Neuronal stem cell (in vitro differentiated cells): ENCODE measurements around the gene PCSK2.

ENCODE experiments used
- DNase-seq: peaks from one replicate; pipeline ENCODE4 v3.0.0-alpha.2; 2013; ENCODE audit warnings: low spot score
- H2AFZ ChIP-seq: one replicate; pipeline ENCODE4 v1.6.1; 2013; ENCODE audit warnings: mild to moderate bottlenecking, low read length, inconsistent platforms
- H2AK5ac ChIP-seq: 2 replicates; pipeline ENCODE4 v1.6.1; 2013; ENCODE audit warnings: low read depth, mild to moderate bottlenecking, inconsistent platforms, low read length, moderate library complexity, mixed read lengths
- H2BK120ac ChIP-seq: 2 replicates; pipeline ENCODE4 v1.6.1; 2013; ENCODE audit warnings: low read depth, mild to moderate bottlenecking, inconsistent platforms, low read length, moderate library complexity, mixed read lengths
- H2BK12ac ChIP-seq: one replicate; pipeline ENCODE4 v1.6.1; 2013; ENCODE audit warnings: low read length, inconsistent platforms
- H2BK15ac ChIP-seq: 2 replicates; pipeline ENCODE4 v1.6.1; 2013; ENCODE audit warnings: mild to moderate bottlenecking, low read length, inconsistent platforms, mixed read lengths
- H2BK5ac ChIP-seq: one replicate; pipeline ENCODE4 v1.6.1; 2013; ENCODE audit warnings: inconsistent platforms, mild to moderate bottlenecking, low read length, moderate library complexity
- H3K14ac ChIP-seq: one replicate; pipeline ENCODE4 v1.6.1; 2013; ENCODE audit warnings: low read length, inconsistent platforms
- H3K18ac ChIP-seq: 2 replicates; pipeline ENCODE4 v1.6.1; 2013; ENCODE audit warnings: low read length, inconsistent platforms
- H3K23ac ChIP-seq: 2 replicates; pipeline ENCODE4 v1.6.1; 2013; ENCODE audit warnings: low read depth, mild to moderate bottlenecking, mixed read lengths, low read length, inconsistent platforms; ENCODE audit not compliant: poor library complexity
- H3K27ac ChIP-seq: replicated peaks from 3 replicates; pipeline ENCODE4 v1.5.1; 2013; ENCODE audit warnings: low read length, inconsistent platforms
- H3K27me3 ChIP-seq, 3 experiments: 2 replicates each; pipeline ENCODE4 v1.6.1; 2013; ENCODE audit warnings: low read length in 3 of 3, mild to moderate bottlenecking in 2 of 3, inconsistent platforms in 1 of 3, low read depth in 1 of 3, mixed read lengths in 1 of 3, moderate library complexity in 1 of 3; ENCODE audit not compliant: control insufficient read depth in 3 of 3, insufficient read depth in 3 of 3
- H3K36me3 ChIP-seq, 2 donors: replicated peaks in 1 of 2; 2 replicates each; pipeline ENCODE4 v1.6.1; 2013; ENCODE audit warnings: low read length in 2 of 2; ENCODE audit not compliant: control insufficient read depth in 2 of 2, insufficient read depth in 2 of 2
- H3K4ac ChIP-seq: 2 replicates; pipeline ENCODE4 v1.6.1; 2013; ENCODE audit warnings: inconsistent platforms, mild to moderate bottlenecking, low read length, moderate library complexity
- H3K4me1 ChIP-seq, 2 donors: 1 replicate in 1 of 2; 2 replicates in 1 of 2; pipeline ENCODE4 v1.6.1; 2013; ENCODE audit warnings: low read length in 2 of 2, low read depth in 1 of 2; ENCODE audit not compliant: control insufficient read depth in 2 of 2, insufficient read depth in 1 of 2
- H3K4me2 ChIP-seq: one replicate; pipeline ENCODE4 v1.6.1; 2013; ENCODE audit warnings: mild to moderate bottlenecking, low read length, inconsistent platforms; ENCODE audit not compliant: insufficient read depth, poor library complexity, severe bottlenecking
- H3K4me3 ChIP-seq, 2 donors: 2 replicates each; pipeline ENCODE4 v1.5.1; 2013; ENCODE audit warnings: low read length in 2 of 2, mild to moderate bottlenecking in 2 of 2, inconsistent platforms in 1 of 2, moderate library complexity in 1 of 2
- H3K79me1 ChIP-seq: one replicate; pipeline ENCODE4 v1.6.1; 2013; ENCODE audit warnings: low read depth, mild to moderate bottlenecking, inconsistent platforms, low read length, moderate library complexity
- H3K9ac ChIP-seq: one replicate; pipeline ENCODE4 v1.6.1; 2013; ENCODE audit warnings: mild to moderate bottlenecking, low read depth, low read length, inconsistent platforms; ENCODE audit not compliant: poor library complexity
- H3K9me3 ChIP-seq, 2 donors: replicated peaks in 1 of 2; 2 replicates each; pipeline versions ENCODE3 to v1.6.1; 2013; ENCODE audit warnings: low read length in 2 of 2, mild to moderate bottlenecking in 2 of 2, inconsistent platforms in 1 of 2, low read depth in 1 of 2, mixed read lengths in 1 of 2, moderate library complexity in 1 of 2; ENCODE audit not compliant: control insufficient read depth in 2 of 2, insufficient read depth in 1 of 2
- H4K8ac ChIP-seq: one replicate; pipeline ENCODE4 v1.6.1; 2013; ENCODE audit warnings: low read depth, mild to moderate bottlenecking, inconsistent platforms, low read length, moderate library complexity
- H4K91ac ChIP-seq: one replicate; pipeline ENCODE4 v1.6.1; 2013; ENCODE audit warnings: low read length, low read depth, mild to moderate bottlenecking, inconsistent platforms; ENCODE audit not compliant: poor library complexity
- WGBS, 2 donors: extraction: QIAGEN DNeasy Blood & Tissue Kit; methylation state at CpG; one replicate each; pipeline ENCODE4 v1.1.7; 2013; ENCODE audit warnings: missing lambda C conversion rate in 2 of 2, mixed read lengths in 1 of 2; ENCODE audit not compliant: insufficient read length in 2 of 2, insufficient replicate concordance in 1 of 2; ENCODE audit errors: extremely low coverage in 2 of 2; 5-methylcytosine and 5-hydroxymethylcytosine counted together

PCSK2 gene

GRCh38 chr20:17315407-17316231 is 88.8 kb downstream of the PCSK2 start:
- Histone ChIP-seq H3K9ac (no peak overlapping the region), H3K4me3 (no peak overlapping the region), H3K27me3 (no peaks in the 10 kb centered on the region), H2BK12ac (peak overlapping the region; percentile 27), H2BK120ac (peak overlapping the region; percentile 70), H2BK15ac (peak overlapping the region; percentile 12), H3K79me1 (no peaks in the 10 kb centered on the region), H4K8ac (no peak overlapping the region), H3K23ac (peak overlapping the region; percentile 53), H3K14ac (no peak overlapping the region), H3K4me1 (peaks cover 0 to 3% of the 10 kb centered on the region in 2 donors), H2BK5ac (no peak overlapping the region), H3K36me3 (no peaks in the 10 kb centered on the region), H3K4ac (no peak overlapping the region), H4K91ac (no peak overlapping the region), H2AFZ (no peak overlapping the region), H3K18ac (peak overlapping the region; percentile 74), H3K9me3 (no peaks in the 10 kb centered on the region), H3K4me2 (no peak overlapping the region), H3K27ac (no peak overlapping the region), H2AK5ac (peak overlapping the region; percentile 67)
- WGBS, 2 donors: no CpG with 5 or more reads among the region's 45 CpGs
- no peak for DNase-seq

DNA sequence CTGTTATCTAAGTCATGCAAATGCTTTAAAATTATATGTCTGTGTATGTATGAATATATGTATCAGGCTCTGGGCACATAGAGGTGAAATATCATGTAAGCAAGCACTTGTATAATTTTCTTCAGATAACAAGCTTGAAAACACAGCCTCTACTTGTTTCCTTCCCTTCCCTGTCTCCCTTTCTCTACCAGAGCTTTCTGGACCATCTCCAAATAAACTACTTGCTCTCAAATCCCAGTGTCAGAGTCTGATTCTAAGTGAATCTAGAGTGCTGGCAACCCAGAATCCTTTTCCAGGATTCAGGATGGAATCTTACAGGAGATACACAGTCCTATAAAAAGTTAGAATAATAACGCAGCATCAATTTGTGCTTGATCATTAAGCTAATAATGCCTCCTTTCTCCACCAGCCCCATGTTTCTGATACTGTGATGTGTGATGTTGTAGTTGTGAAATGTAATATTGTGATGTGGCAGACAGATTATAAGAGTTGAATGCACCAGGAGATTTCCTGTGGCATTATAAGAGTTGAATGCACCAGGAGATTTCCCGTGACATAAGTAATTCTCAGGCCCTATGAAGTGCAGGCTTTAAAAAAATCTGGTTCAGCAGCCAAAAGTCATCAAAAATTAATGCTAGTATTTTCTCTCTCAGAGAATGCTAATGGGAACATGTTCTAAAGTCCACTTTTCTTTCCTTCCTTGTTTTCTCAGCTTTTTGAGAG is 89.6 kb downstream of the PCSK2 start:
- no peak overlapping the region for H2AK5ac ChIP-seq
- WGBS, 2 donors: no CpG with 5 or more reads among the region's 2 CpGs

DNA sequence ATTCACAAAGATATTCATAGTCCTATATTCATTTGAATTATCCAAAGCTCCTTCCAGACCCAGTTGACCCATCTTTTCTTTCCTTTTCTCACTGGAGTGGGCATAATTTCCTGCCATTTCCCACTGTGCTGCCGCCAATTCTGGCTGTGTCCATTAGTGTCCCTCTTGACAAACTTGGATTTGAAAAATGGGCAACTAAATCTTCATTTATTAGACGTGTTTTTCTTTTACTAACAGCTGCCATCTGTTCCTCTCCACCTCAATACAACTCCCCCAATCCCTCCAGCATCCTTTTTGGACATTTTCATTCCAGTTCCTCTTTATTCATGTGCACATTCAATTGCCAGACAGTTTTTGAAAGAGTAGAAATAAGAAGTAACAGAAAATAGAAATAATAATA is 90.5 kb downstream of the PCSK2 start:
- WGBS, 2 donors: no CpG with 5 or more reads among the region's 2 CpGs
- H2BK120ac ChIP-seq: no peak overlapping the region
- H3K18ac ChIP-seq: no peak overlapping the region
- peaks cover 0 to 3% (median 0%) of the 10 kb centered on the region in 3 experiments for H3K27me3 ChIP-seq
- no peak overlapping the region for H3K9ac ChIP-seq
- no peak overlapping the region for H2BK15ac ChIP-seq
- no peak overlapping the region for H4K8ac ChIP-seq
- no peak overlapping the region for H2BK5ac ChIP-seq
- H2AK5ac ChIP-seq: no peak overlapping the region
- H3K79me1 ChIP-seq: no peaks in the 10 kb centered on the region
- no peak overlapping the region for H2AFZ ChIP-seq
- no peaks in the 10 kb centered on the region for H3K36me3 ChIP-seq
- H3K14ac ChIP-seq: no peak overlapping the region
- H3K9me3 ChIP-seq: no peaks in the 10 kb centered on the region
- H3K4me2 ChIP-seq: no peak overlapping the region
- no peak overlapping the region for H3K4ac ChIP-seq
- H4K91ac ChIP-seq: no peak overlapping the region
- no peak overlapping the region for H2BK12ac ChIP-seq
- no peak overlapping the region for H3K27ac ChIP-seq
- H3K4me1 ChIP-seq: peaks cover 0 to 3% of the 10 kb centered on the region in 2 donors
- no peak overlapping the region for H3K23ac ChIP-seq
- H3K4me3 ChIP-seq: no peak overlapping the region
- DNase-seq: no peak

More for the DNA sequence above, 89.6 kb downstream of the PCSK2 start:
- Histone ChIP-seq H3K4me1 (peaks cover 0 to 3% of the 10 kb centered on the region in 2 donors), H4K8ac (no peak overlapping the region), H3K79me1 (no peaks in the 10 kb centered on the region), H3K9ac (no peak overlapping the region), H2BK15ac (peak overlapping the region; percentile 12), H3K4me3 (no peak overlapping the region), H3K23ac (no peak overlapping the region), H3K4ac (no peak overlapping the region), H4K91ac (no peak overlapping the region), H2AFZ (no peak overlapping the region), H3K4me2 (no peak overlapping the region), H2BK120ac (no peak overlapping the region), H3K18ac (no peak overlapping the region), H3K14ac (no peak overlapping the region), H3K27ac (no peak overlapping the region), H2BK12ac (no peak overlapping the region), H2BK5ac (no peak overlapping the region), H3K9me3 (no peaks in the 10 kb centered on the region), H3K36me3 (no peaks in the 10 kb centered on the region), H3K27me3 (peaks cover 0 to 3% (median 0%) of the 10 kb centered on the region in 3 experiments)
- DNase-seq: no peak

GRCh38 chr20:17320456-17320855 is 93.6 kb downstream of the PCSK2 start:
- H4K91ac ChIP-seq: no peak overlapping the region
- H3K14ac ChIP-seq: no peak overlapping the region
- DNase-seq: no peak
- H3K4me2 ChIP-seq: no peak overlapping the region
- no peaks in the 10 kb centered on the region for H3K9me3 ChIP-seq
- H2BK12ac ChIP-seq: no peak overlapping the region
- H2BK120ac ChIP-seq: no peak overlapping the region
- H3K23ac ChIP-seq: no peak overlapping the region
- no peak overlapping the region for H2BK15ac ChIP-seq
- H2AK5ac ChIP-seq: no peak overlapping the region
- H3K4me1 ChIP-seq: no peaks in the 10 kb centered on the region
- no peak overlapping the region for H2AFZ ChIP-seq
- no peak overlapping the region for H3K4ac ChIP-seq
- no peaks in the 10 kb centered on the region for H3K79me1 ChIP-seq
- H3K18ac ChIP-seq: no peak overlapping the region
- no peak overlapping the region for H4K8ac ChIP-seq
- no peak overlapping the region for H3K27ac ChIP-seq
- WGBS, 2 donors: no CpG with 5 or more reads among the region's 2 CpGs
- H3K9ac ChIP-seq: no peak overlapping the region
- H3K27me3 ChIP-seq: peaks cover 0 to 3% (median 0%) of the 10 kb centered on the region in 3 experiments
- no peak overlapping the region for H2BK5ac ChIP-seq
- H3K4me3 ChIP-seq: no peak overlapping the region
- no peaks in the 10 kb centered on the region for H3K36me3 ChIP-seq
